Measurements from ENCODE around the gene HUNK.

The HUNK gene

GRCh38 chr21:31879911-31880310 is 7.1 kb downstream of the HUNK start:
- H4K20me1 ChIP-seq (ENCODE audit: insufficient read depth, low read length) = no peaks in the 10 kb centered on the region
- TF ChIP-seq, protein P1, sequence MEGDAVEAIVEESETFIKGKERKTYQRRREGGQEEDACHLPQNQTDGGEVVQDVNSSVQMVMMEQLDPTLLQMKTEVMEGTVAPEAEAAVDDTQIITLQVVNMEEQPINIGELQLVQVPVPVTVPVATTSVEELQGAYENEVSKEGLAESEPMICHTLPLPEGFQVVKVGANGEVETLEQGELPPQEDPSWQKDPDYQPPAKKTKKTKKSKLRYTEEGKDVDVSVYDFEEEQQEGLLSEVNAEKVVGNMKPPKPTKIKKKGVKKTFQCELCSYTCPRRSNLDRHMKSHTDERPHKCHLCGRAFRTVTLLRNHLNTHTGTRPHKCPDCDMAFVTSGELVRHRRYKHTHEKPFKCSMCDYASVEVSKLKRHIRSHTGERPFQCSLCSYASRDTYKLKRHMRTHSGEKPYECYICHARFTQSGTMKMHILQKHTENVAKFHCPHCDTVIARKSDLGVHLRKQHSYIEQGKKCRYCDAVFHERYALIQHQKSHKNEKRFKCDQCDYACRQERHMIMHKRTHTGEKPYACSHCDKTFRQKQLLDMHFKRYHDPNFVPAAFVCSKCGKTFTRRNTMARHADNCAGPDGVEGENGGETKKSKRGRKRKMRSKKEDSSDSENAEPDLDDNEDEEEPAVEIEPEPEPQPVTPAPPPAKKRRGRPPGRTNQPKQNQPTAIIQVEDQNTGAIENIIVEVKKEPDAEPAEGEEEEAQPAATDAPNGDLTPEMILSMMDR (IDR thresholded peaks at IDR 0.05; ENCODE audit: low read length) = no peak
- TF ChIP-seq EZH2 (optimal IDR thresholded peaks at IDR 0.05; ENCODE audit: low read depth, low read length) (no peak), EZH2phosphoT487 (IDR thresholded peaks at IDR 0.05; ENCODE audit: low read length) (no peak)
- no peak for DNase-seq
- no peak overlapping the region for H3K9ac ChIP-seq (ENCODE audit: low read length)
- H3K9me2 ChIP-seq (replicated peaks; ENCODE audit: insufficient read depth, low read length) = no peaks in the 10 kb centered on the region
- H3F3A ChIP-seq (ENCODE audit: insufficient read depth, low read length) = peaks cover 8% of the 10 kb centered on the region
- H3K4me2 ChIP-seq (ENCODE audit: low read depth, low read length) = no peak overlapping the region
- H3K4me3 ChIP-seq (ENCODE audit: low read length) = no peak overlapping the region
- H3K79me2 ChIP-seq (ENCODE audit: low read length) = peaks cover 12% of the 10 kb centered on the region
- H3K9me3 ChIP-seq (replicated peaks; ENCODE audit: insufficient read depth, low read length) = no peaks in the 10 kb centered on the region
- no peak overlapping the region for H2AFZ ChIP-seq (ENCODE audit: low read length)
- H3K27ac ChIP-seq (ENCODE audit: low read length) = no peak overlapping the region
- H3K27me3 ChIP-seq (replicated peaks; ENCODE audit: insufficient read depth, low read length) = no peaks in the 10 kb centered on the region
- no peaks in the 10 kb centered on the region for H3K36me3 ChIP-seq (replicated peaks; ENCODE audit: insufficient read depth, low read length)
- H3K4me1 ChIP-seq (ENCODE audit: low read length) = peaks cover 19% of the 10 kb centered on the region

DNA sequence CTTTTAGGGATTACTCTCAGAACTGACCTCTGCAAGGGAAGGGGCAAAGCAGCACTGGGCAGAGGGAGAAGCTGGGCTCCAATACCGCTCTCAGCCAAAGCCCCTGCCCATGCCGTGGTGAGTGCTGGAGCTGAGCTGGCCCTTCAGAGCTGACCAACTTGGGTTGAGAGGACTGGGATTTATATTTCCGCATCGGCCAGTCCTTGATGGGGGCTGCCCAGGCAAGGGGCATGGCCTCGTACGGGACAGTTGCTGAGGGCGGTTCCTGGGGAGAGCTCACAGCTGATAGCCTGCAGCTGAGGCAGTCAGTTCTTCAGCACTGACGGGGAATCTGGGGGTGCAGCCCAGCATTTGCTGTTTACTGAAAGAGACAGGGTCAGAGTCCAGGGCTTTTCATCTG is 8.0 kb downstream of the HUNK start:
- no peak for TF ChIP-seq EZH2 (optimal IDR thresholded peaks at IDR 0.05; ENCODE audit: low read depth, low read length)
- TF ChIP-seq, protein P1 (IDR thresholded peaks at IDR 0.05; ENCODE audit: low read length) = no peak
- no peak for TF ChIP-seq EZH2phosphoT487 (IDR thresholded peaks at IDR 0.05; ENCODE audit: low read length)
- H3K9me3 ChIP-seq (replicated peaks; ENCODE audit: insufficient read depth, low read length) = no peaks in the 10 kb centered on the region
- no peaks in the 10 kb centered on the region for H3K36me3 ChIP-seq (replicated peaks; ENCODE audit: insufficient read depth, low read length)
- H3K4me2 ChIP-seq (ENCODE audit: low read depth, low read length) = no peak overlapping the region
- DNase-seq = no peak
- no peak overlapping the region for H3K27ac ChIP-seq (ENCODE audit: low read length)
- H3K79me2 ChIP-seq (ENCODE audit: low read length) = peaks cover 12% of the 10 kb centered on the region
- H3F3A ChIP-seq (ENCODE audit: insufficient read depth, low read length) = peaks cover 8% of the 10 kb centered on the region
- H3K4me3 ChIP-seq (ENCODE audit: low read length) = no peak overlapping the region
- H2AFZ ChIP-seq (ENCODE audit: low read length) = no peak overlapping the region
- H3K4me1 ChIP-seq (ENCODE audit: low read length) = peaks cover 19% of the 10 kb centered on the region
- no peaks in the 10 kb centered on the region for H3K9me2 ChIP-seq (replicated peaks; ENCODE audit: insufficient read depth, low read length)
- no peak overlapping the region for H3K9ac ChIP-seq (ENCODE audit: low read length)
- H4K20me1 ChIP-seq (ENCODE audit: insufficient read depth, low read length) = no peaks in the 10 kb centered on the region
- H3K27me3 ChIP-seq (replicated peaks; ENCODE audit: insufficient read depth, low read length) = no peaks in the 10 kb centered on the region

- H3F3A ChIP-seq (ENCODE audit: insufficient read depth, low read length) = peaks cover 8% of the 10 kb centered on the region
- no peak overlapping the region for H3K4me3 ChIP-seq (ENCODE audit: low read length)
- H4K20me1 ChIP-seq (ENCODE audit: insufficient read depth, low read length) = no peaks in the 10 kb centered on the region
- no peak overlapping the region for H3K27ac ChIP-seq (ENCODE audit: low read length)
- no peak overlapping the region for H2AFZ ChIP-seq (ENCODE audit: low read length)
- TF ChIP-seq EZH2phosphoT487 (IDR thresholded peaks at IDR 0.05; ENCODE audit: low read length) = no peak
- TF ChIP-seq EZH2 (optimal IDR thresholded peaks at IDR 0.05; ENCODE audit: low read depth, low read length) = no peak
- TF ChIP-seq, protein P1 (IDR thresholded peaks at IDR 0.05; ENCODE audit: low read length) = no peak
- peaks cover 10% of the 10 kb centered on the region for H3K79me2 ChIP-seq (ENCODE audit: low read length)
- H3K4me1 ChIP-seq (ENCODE audit: low read length) = peaks cover 19% of the 10 kb centered on the region
- no peak overlapping the region for H3K9ac ChIP-seq (ENCODE audit: low read length)
- no peak for DNase-seq
- H3K4me2 ChIP-seq (ENCODE audit: low read depth, low read length) = no peak overlapping the region
- no peaks in the 10 kb centered on the region for H3K9me3 ChIP-seq (replicated peaks; ENCODE audit: insufficient read depth, low read length)
- no peaks in the 10 kb centered on the region for H3K9me2 ChIP-seq (replicated peaks; ENCODE audit: insufficient read depth, low read length)
- no peaks in the 10 kb centered on the region for H3K27me3 ChIP-seq (replicated peaks; ENCODE audit: insufficient read depth, low read length)
- H3K36me3 ChIP-seq (replicated peaks; ENCODE audit: insufficient read depth, low read length) = no peaks in the 10 kb centered on the region
Observed at GRCh38 chr21:31882711-31883110, 9.9 kb downstream of the HUNK start.

Measured in MM.1S (cell line).